NCI-H2171 treated with DMSO at 0.1 percent for 48 hours (cell line): ENCODE measurements around the gene THADA.
A peak's percentile ranks its signal among the peaks of the same experiment; 100 is the strongest.

Source experiments
- DNase-seq: peaks from one replicate; lab custom pipeline; 2025; lab: John Stamatoyannopoulos, UW

THADA gene

DNA sequence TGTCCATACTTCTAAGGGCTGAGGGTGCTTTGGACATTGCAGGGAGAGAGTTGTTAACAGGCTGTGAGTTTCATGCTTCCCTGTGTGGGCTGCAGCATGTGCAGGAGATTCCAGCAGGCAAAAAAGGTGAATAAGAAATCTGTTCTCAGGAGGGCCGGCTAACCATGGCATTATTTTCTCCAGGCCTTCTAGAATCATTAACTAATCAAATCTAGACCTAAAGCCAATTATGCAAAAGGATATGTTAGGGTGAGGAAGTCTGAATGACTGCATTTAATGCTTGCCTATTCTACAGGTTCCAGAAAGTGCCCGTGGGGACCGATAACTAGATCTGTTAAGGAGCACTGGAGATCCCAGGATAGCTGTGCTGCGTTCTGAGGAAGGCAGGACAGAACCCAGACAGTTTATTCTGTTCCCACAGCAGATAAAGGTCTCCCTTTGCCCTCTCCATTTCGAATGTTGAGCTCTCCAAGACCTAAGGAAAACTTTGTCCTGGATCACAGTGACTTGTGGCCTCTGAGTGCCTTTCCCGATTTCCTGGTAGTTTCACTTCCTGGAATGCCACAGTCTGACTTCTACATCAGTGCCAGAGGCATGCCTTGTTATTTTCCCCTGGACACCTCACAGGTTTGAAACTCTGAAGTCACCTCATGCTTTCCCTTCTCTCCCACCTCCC is 319.4 kb downstream of the THADA start:
- DNase-seq, result no peak

DNA sequence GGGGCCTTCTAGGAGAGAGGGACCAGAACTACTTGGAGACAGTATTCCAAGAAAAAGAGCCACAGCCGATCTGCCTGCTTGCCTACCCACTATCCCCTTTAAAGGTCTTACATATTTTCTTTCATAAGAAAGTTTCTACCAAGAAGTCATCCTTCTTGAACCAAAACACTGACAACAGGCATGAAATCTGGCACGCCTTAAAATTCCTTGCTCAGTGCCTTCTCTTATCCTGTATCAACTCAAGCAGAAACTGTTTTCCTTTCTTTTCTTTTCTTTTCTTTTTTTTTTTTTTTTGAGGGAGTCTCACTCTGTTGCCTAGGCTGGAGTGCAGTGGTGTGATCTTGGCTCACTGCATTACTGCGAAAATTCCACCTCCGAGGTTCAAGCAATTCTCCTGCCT is 321.1 kb downstream of the THADA start:
- no peak for DNase-seq

DNA sequence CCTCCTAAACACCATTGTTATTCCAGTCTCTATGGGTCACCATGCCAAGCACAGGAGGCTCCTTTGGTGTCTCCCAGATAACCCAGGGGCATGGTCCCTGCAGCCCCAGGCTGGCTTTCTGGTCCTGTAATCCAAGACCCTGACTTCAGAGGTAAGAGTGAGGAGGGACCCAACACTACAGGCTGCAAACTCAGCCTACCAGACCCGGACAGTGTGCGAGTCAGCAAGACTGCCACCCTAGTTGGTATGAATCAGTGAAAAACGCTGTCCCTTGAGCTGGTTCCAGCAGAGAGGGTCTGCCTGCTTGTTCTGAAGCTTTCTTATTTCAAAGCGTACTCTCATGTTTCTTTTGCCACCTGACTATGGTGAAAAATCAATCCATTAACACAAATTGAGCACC is 321.8 kb downstream of the THADA start:
- DNase-seq, result no peak

DNA sequence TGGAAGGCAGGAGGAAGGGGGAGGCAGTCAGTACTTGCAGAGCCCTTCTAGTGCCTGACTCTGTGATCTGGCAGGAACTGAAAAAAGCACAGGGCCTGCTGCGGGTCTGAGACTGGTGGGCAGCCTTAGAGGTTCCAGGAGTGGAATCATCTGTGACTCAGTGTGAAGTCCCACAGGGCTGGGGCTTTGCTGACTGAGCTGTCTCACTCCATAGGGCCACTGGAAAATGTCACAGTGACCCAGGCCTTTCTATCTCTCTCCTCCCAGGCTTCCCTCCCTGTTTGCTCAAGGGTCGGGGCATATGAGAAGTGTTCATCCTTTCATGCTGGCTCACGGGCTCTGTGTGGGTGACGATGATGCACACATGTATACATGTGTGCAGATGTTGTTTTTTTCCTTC is 322.3 kb downstream of the THADA start:
- DNase-seq, result no peak

DNA sequence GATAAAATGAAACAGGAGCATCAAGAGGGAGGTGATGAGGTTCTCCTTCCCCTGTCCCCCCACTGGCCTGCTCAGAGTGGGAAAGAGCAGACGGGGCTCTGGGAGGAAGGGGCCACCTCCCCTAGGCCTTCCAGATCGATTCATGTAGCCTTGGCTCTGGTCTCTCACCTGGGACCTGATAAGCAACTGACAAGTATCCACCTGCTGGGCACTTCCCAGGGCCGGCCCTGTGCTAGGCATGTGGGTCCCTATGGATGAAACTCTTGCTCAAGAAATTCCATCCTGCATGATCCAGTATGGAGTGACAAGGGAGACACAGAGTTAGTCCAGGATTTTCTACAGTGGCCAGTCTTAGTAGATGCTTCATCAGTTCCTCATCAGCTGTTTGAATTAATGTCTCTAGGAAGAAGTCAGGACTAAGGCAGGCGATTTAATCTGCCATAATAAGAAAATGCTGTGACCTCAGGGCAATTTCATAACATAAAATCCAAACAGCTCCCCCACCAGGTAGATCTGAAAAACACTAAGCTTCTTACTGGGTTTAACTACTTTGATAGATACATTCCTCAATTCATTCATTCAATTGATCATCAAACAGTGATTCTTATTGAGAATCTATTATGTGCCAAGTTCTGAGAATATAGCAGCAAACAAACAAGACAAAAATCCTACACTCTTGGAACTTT is 324.8 kb downstream of the THADA start:
- DNase-seq, result no peak

DNA sequence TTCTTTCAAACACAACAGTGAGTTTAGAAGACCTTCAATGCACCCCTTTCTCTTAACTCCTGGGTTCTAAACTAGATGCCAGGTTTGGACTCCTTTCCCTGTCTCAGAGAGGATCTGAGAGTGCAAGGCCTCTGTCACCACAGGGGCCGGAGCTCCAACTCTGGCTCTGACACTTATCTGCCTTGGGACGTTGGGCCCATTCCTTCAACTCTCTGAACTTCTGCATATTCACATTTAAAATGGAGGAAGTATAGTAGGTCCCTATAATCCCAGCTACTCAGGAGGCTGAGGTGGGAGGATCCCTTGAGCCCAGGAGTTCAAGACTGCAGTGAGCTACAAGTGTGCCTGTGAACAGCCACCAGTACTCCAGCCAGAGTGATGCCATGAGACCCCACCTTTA is 325.4 kb downstream of the THADA start:
- no peak for DNase-seq

DNA sequence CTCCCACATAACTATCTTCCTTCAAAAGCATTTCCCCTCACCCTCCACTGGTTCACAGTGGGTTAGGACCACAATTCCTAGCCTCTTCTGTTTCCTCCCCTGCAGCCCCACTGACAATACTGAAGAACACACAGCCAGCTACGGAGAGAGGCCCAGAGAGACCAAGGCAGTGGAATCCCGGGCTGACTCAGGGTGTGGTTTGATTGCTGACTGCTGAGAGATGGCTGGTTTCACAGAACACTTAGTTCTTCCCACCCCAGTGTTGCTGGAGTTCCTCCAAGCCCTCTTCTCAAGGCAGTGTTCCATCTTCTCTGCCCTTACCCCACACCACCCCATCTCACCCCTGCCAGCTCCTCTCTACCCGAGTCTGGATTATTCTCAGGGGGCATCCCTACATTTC is 326.1 kb downstream of the THADA start:
- DNase-seq, result no peak

DNA sequence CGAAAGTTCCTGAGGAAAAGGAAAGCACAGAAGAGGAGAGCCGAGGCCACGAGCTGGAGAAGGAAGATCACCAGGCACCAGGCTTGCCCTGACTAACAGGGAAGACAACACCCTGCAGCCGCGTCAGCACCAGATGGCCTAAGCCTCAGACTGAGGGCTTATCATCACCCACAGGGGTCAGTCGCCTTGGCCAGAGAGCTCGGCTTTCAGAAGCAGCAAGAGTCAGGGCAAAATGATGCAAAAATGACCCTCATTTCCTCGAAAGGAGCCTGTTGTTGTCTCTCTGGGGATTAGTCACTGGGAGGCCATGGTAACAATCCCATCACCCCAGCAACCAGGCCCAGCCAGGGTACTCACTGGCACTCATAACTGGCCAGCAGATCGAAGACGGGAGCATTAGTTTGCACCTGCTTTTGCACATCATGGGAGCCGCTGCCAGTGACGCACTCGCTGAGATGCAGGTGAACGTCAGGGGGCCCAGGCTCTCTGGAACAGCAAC is 326.7 kb downstream of the THADA start:
- no peak for DNase-seq

DNA sequence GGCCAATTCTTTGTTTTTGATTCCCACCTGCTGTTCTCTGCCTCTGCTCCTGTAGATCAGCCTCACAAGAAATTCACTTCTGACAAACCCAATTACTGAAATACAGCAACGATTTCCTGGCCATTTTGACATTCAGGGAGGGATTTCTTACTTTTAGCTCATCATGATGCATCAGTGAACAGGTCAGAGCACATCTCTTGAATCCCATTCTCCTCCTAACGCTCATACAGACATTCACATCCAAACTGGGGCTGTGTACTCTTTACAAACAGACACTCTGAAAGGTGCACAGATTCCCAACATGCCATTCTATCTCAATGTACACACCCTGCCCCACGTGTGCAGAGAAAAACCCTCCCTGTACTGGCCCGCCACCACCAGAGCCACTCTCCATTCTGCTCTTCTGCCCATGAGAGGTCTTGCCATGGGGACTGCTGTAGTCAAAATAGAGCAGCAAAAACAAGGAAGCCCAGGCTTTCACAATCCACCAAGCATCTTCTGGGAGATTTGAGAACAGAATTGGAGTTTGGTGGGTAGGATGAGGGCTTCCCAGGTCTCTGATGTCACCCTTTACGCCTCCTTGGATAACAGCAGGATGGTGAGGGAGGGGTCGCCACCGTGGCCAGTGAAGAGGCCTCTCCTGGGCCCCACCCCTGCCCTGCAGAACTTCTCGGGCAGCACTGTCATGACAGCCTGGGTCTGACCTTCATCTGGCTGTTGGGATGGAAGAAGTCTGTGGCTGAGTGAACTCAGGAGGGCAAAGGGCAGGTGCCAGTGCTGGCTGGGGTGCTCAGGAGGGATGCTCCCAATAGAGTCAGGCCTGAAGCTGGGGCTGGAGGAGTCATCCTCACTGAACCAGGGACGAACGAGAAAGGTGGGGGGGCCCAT is 327.5 kb downstream of the THADA start:
- DNase-seq, result no peak

DNA sequence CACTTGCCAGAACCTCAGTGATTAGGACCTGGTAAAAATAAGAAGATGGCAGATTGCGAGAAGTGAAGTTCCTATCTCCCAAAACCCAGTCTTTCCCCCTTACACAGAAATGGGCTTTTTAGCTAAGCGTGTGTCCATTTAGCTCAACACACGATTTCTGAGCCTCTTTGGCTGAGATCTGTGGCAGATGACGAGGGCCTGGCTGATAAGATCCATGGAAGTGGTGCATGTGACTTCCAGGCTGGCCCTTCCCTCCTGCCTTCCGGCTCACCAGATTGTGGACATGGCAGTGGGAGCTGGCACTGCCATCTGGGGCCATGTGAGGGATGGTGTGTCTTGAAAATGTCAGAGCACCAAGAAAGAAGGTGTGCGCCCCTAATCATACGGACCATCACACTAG is 328.5 kb downstream of the THADA start:
- DNase-seq, result no peak

DNA sequence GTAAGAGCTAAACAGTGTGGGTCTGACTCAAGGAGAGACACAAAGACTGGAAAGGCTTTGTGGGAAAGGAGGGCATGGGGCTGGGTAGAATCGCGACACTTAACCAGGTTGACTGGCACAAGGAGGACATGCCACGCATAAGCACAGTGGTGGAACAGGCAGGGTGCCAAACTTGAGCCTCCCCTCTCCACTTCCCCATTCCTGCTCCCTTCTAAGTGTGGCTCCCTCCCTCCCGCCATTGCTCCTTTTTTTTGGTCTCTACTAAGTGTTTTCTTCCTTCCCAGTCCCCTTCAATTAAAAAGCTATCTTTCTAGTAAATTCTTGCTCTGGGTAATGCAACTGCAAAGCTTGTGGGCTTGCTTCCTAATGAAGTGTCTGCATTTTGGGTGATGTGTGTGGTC is 329.1 kb downstream of the THADA start:
- no peak for DNase-seq

DNA sequence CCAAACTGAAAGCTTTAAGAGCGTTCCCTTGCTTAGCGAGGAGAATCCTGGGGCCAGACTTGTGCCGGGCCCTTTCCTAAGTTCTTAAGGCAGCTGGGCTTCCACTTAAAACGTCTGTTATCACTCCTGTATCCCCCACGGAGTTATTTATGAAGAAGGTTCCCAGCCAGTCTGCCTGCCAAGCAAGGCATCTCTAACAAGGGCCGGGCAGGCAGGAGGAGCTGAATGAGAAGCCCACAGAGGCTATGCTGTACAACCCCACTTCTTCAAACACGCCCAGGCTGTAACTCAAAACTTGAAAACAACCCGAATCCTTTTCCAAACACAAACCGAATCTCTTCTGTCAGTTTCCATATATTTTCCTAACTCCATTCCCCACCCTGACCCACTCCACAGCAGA is 330.4 kb downstream of the THADA start:
- no peak for DNase-seq

DNA sequence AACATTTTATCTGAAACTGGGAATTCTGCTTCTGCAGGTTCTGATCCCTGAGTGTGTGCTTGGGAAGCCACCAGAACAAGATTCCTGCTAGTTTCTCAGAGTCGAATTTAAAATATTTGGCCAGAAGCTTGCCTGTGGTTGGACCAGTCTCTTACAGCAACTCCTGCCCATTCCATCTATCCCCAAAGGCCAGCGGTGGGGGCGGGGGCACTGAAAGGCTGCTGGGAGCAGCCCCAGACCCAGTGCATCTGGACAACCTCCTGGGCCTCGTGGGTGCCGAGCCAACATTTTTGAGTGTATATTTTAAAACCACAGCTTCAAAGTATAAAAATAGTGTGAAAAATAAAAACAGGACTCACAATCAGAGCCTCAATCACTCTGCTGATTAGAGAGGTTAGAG is 330.8 kb downstream of the THADA start:
- no peak for DNase-seq

DNA sequence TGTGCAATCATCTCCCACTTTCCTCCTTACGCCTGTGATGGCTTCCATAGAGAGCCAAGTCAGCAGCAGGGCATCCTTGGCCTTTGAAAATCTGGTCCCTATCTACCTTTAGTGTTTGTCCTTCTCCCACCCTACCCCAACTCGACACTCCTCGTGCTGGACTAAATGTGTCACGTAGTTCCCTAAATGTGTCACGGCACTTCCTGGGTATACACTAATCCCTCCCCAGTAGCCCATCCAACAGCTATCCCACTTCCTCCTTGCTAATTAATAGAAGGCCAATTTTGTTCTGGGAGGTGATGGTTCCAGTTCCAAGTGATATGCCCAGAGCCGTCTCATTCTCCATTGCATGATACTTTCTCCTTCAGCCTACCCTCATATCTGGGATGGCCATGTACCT is 332.9 kb downstream of the THADA start:
- no peak for DNase-seq

DNA sequence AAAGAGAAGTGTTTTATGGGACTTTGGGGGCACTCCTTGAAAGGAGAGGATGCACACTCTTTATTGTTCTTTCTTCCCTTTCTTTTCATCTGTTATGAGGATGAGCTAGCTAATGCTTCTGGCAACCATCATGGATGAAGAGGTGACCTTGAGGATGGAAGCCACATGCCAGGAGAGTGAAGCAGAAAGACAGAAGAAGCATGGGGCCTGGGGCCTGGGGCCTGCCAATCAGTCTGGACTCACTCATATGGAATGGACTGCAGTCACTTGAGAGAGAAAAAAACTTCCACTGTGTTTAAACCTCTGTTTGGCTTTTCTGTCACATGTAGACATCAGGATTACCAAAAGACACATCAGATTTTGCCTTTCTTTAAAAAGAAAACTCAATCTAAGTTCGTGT is 333.6 kb downstream of the THADA start:
- no peak for DNase-seq

DNA sequence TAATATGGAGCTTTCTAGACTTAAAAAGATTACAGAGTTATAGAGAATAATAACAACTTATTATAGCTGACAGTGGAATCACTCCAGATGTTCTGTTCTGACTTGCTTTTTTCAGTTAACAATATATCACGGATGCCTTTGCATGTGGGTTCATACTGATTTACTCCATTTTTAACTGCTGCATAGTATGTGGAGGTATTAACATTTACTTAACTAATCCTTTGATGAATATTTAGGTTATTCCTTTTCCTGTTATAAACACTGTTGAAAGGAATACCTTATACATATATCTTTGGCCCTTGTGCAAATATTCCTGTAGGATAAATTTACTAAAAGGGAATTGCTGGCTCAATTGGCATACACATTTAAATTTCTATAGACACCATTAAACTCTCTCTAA is 336.3 kb downstream of the THADA start:
- no peak for DNase-seq

DNA sequence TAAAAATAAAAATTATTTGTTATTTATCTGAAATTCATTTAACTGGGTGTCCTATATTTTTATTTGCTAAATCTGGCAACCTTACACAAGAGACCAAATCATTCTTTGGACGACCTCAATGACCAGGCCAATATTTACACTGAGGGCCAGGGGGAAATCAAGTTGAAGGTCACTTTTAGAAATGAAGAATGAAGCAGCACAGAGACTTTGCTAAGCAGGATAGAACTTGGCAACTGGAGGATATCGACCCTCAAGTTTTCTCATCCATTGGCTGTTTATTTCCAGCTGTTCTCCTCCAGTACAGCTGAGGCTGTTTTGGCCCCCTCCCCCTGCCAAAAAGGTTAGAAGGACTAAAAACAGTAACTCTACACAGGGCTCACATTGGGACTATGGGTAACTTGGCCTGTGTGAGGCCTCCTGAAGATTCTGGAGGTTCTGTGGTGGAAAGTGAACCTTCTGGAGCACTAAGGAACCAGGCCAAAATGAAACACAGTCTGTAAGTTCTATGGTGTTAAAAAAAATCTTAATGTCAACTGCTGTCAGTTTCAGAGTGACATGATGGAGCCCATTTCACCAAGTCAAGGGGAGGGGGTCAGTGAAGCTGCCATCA is 337.2 kb downstream of the THADA start:
- no peak for DNase-seq

DNA sequence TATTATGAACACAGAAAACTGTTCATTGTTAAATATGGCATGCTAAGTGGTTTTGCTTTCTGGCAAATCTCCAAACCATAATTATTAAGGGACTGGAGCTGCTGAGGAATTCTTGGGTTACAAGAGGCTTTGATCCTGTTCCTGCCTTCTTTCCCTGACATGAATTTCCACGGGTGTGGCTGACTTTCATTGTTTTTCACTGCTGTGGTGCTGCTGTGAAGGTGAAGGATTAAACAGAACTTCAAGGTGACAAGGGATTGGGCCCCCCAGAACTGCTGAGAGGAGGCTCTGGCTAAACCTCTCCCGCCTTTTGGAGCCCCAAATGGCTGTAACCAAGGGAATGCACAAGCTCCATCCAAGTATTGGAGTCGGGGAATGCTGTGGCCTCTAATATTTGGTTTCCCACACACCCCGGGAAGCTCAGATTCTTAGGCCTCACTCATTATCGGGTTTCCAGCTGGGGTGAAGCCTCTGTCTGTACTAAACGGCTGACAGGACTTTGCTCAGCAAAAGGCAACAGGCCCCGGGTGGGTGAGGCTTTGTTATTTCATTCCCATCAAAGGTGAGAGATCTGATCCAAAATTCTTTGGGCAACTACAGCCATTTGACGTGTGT is 340.4 kb downstream of the THADA start:
- peak; percentile 7 for DNase-seq

DNA sequence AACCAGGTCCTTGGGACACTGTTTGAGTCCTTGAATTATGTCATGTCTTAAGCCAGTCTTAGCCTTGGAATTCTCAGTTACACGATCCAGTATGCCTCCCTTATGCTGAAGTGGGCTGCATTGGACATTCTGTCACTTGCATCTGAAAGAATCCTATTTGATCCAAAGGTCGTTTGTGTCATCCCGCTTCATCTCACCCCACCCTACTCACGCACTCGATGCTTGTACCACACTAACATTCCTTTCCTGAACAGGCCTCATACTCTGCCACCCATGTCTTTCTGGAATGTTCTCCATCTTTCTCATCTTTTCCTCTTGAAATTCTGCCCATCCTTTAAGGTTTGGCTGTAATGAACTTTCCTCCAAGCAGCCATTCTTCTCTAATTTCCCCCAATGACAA is 341.5 kb downstream of the THADA start:
- DNase-seq, result no peak

DNA sequence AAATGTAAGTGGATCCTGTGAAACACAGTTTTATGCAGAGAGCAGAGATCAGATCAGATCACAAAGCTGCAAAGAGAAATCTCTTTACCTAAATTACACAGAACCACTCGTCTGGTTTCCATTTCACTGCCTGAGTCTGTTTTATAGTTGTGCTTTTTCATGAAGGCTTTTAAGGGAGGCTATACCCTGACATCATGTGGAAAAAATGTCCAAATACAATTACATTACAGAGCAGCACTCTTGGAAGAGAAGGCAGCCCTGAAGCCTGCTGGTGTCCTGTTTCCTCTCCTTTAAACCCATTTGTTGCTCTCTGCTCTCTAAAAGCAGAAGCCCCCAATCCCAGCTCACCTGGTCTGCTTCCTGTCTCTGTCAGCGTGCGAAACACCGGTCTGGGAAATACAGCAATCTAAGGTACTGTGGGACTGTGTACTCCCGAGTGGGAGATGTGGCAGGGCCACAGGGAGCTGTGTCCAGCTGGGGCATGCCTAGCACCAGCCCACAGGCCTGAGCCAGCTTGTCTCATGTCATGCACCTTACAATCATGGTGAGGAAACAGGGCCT is 344.6 kb downstream of the THADA start:
- no peak for DNase-seq

DNA sequence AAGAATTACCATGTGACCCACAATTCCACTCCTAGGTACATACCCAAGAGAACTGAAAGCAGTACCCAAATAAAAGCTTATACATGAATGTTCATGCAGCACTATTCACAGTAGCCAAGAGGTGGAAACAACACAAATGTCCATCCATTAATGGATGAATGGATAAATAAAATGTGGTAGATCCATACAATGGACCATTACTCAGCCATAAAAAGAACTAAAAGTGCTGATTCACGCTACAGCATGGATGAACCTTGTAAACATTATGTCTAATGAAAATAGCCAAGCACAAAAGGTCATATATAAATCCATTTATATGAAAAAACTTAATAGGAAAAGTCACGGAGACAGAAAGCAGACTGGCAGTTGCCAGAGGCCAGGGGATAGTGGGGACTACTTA is 345.8 kb downstream of the THADA start:
- DNase-seq, result no peak

DNA sequence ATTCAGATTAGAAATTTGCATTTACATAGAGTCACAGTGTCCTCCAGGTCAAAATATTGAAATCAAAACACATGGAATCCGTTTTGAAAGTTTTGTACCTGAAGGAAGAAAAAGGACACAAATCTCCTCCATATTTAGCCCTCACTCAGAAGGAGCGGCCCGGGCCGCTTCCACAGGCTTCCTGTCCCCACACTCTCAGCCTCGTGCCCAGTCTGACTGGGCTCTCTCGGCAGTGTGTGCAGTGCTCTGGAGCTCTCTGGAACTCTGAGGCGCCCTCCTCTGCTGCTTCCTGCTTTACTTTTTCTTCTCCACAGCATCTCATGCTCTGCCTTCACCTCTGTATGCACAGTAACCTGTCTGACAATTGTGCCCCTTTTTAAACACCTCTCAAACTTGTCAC is 347.2 kb downstream of the THADA start:
- DNase-seq, result no peak
